Measurements from ENCODE around the gene MYL12A.

DNA sequence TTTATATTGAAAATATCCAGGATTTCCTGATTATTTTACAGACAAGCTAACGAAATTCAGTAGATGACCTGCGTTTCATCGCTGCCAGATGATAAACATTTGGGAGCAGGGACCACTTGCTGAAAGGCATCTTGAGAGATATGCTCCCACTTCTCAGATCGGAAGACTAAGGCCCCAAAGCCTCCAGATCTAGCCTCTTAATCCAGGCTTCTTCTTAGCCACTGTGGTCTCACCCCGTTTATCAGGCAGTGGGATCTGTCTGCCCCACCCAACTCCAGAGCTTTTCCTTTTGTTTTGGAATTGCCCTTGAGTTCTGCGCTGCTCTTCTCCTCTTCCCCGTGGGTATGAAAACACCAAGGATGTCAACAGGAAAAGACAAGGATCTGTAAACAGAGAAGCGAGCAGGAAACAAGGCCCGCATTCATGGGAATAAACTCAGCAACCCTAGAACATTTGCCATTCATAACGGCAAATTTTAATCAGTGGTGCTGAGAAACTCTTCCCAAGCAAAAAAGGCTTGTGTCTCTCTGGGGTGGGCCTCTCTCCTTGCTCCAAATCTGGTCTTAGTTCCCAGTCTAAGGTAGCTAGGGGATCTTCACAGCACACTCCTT, 35.8 kb downstream of the MYL12A start:
- TF ChIP-seq, protein P1, sequence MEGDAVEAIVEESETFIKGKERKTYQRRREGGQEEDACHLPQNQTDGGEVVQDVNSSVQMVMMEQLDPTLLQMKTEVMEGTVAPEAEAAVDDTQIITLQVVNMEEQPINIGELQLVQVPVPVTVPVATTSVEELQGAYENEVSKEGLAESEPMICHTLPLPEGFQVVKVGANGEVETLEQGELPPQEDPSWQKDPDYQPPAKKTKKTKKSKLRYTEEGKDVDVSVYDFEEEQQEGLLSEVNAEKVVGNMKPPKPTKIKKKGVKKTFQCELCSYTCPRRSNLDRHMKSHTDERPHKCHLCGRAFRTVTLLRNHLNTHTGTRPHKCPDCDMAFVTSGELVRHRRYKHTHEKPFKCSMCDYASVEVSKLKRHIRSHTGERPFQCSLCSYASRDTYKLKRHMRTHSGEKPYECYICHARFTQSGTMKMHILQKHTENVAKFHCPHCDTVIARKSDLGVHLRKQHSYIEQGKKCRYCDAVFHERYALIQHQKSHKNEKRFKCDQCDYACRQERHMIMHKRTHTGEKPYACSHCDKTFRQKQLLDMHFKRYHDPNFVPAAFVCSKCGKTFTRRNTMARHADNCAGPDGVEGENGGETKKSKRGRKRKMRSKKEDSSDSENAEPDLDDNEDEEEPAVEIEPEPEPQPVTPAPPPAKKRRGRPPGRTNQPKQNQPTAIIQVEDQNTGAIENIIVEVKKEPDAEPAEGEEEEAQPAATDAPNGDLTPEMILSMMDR (IDR thresholded peaks at IDR 0.05): no peak
- TF ChIP-seq EP300 (IDR thresholded peaks at IDR 0.05): no peak
